ENCODE measurements around the gene HOXA3. TPM values are rescaled to one million over a fixed set of nuclear protein-coding genes. Genes with fewer than 3 reads are reported as not detected.

HOXA3 gene
- total and polyA plus RNA-seq, 2 of the 13 experiments (the other 11 are each of a cell fraction or from before 2014, with no cell fraction given): 2.9 to 4.6 TPM

GRCh38 chr7:27179503-27180430 is 27.4 kb upstream of the HOXA3 start (continued):
- TF ChIP-seq THAP9 (CRISPR knock-in tag; IDR thresholded peaks at IDR 0.05; ENCODE audit: borderline replicate concordance) (no peak), BORCS8-MEF2B (CRISPR knock-in tag; IDR thresholded peaks at IDR 0.05) (no peak), ZNF329 (CRISPR knock-in tag; IDR thresholded peaks at IDR 0.05; ENCODE audit: low read depth) (no peak), ZNF543 (CRISPR knock-in tag; IDR thresholded peaks at IDR 0.05) (no peak), ZMYM3 (CRISPR knock-in tag; IDR thresholded peaks at IDR 0.05) (no peak), ZNF704 (CRISPR knock-in tag; IDR thresholded peaks at IDR 0.05; ENCODE audit: borderline replicate concordance) (no peak), IKZF5 (CRISPR knock-in tag; IDR thresholded peaks at IDR 0.05) (no peak), CBX2 (IDR thresholded peaks at IDR 0.05; ENCODE audit: low read depth, low read length) (no peak), CBX2 (CRISPR knock-in tag; IDR thresholded peaks at IDR 0.05; ENCODE audit: low read depth) (no peak), REST (IDR thresholded peaks at IDR 0.05; ENCODE audit: borderline replicate concordance in 1 of 2, low read depth in 1 of 2, low read length in 2 of 2) (no peak), BCL3 (CRISPR knock-in tag; IDR thresholded peaks at IDR 0.05) (no peak), DMTF1 (CRISPR knock-in tag; IDR thresholded peaks at IDR 0.05) (no peak), U2AF1 (optimal IDR thresholded peaks at IDR 0.05; ENCODE audit: low read depth, low read length) (no peak), ZNF816 (CRISPR knock-in tag; IDR thresholded peaks at IDR 0.05; ENCODE audit: borderline replicate concordance) (no peak)

All from HepG2 (cell line).